CD4-positive, alpha-beta T cell treated with Interleukin-12 subunit alpha and Interleukin-12 subunit beta, for 1 hour (primary cell): ENCODE results near the gene ANAPC1.
"Not testable (repeated sequence)": the region's sequence is repeated elsewhere in the genome, so short reads cannot be mapped to it uniquely, and the experiment has no call there.

Source experiments
- DNase-seq: peaks from one replicate; pipeline ENCODE4 v3.0.0-alpha.2; 2020

Gene ANAPC1

DNA sequence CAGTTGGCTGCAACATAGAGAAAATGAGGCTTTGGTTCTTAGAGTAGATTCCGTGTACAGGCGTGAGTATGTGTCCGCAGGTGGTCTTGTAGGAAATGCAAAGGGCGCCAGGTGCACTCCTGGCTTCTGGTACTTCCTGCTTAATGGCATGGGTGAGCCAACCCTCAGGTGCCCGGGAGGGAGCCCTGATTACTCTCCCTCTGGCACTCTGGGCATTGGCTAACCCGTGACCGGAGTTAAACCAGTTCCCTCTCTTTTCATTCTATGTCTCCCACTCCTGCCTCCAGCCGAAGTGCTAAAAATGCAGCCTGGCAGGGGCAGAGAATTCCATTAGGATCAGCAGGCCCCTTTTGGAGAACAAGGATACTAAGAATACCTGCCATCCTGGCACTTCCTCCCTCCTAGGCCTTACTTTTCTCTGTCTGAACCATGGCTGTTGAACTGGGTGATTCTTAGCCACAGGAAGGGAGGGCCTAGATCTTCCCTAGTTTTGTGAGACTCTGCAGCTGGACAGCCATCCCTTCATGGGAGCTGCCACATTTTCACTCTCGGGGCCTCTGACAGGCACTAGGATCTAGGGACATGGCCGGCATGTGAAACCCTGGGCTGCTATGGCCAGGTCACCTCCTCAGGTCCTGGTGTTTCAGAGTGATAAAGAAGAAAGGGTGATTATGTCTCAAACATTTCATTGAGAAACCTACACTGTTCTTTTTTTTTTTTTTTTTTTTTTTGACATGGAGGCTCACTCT, 20.9 kb upstream of the ANAPC1 start:
- DNase-seq = no peak

DNA sequence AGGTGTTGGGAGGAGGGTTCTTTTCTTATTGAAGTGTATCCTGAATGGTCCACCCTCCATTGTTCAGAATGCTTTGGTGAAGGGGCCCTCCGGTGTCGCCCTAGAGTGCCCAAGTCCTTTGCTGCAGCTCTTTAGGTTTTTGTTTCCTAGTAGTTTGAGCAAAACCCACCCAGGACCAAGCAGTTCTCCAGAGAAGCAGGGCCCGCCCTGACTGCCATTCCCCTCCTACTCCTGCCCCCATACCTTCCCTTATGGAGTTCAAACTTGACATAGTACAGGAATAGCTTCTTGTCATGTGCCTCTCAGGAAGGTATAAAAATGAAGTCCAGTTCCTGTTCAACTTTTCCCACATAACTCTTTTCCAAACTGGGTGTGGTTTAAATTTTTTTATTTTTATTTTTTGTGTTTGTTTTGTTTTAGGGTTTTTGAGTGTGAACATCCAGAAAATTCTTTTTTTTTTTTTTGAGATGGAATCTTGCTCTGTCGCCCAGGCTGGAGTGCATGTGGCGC, 20.0 kb upstream of the ANAPC1 start:
- DNase-seq = no peak

DNA sequence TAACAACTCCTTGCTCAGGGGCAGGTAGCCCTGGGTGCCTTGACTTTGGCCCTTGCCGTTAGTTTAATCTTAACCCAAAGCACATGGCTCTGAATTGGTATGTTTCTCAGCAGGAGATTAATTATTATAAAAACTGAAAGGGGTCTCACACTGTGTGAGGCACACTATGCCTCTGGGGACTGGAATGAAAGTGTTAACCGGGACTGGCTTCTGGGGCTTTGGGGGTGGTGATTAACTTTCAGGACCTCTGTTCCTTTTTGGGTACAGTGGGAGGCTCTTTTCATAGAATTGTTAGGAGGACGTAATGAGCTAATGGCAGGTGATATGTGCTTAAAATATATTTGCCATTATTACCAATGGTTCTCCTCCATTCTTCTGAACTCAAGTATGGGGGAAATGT, 19.5 kb upstream of the ANAPC1 start:
- DNase-seq = no peak

DNA sequence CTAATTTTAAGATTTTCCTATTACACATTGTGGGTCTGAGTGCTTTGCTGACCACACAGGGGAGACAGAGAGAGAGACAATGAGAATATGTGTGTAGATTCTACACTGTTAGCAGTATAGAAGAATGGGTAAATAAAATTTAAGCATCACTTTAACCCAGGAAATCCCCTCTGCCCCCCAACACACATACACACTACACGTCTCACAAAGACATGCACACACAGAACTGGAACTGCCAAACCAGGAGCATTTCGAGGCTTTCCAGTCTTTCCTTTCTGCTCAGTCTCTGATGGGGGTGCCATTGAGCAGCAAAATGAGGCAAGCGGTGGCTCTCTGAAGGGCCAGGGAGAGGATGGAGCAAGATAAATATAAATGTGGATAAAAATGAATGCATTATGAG, 16.9 kb upstream of the ANAPC1 start:
- no peak for DNase-seq

DNA sequence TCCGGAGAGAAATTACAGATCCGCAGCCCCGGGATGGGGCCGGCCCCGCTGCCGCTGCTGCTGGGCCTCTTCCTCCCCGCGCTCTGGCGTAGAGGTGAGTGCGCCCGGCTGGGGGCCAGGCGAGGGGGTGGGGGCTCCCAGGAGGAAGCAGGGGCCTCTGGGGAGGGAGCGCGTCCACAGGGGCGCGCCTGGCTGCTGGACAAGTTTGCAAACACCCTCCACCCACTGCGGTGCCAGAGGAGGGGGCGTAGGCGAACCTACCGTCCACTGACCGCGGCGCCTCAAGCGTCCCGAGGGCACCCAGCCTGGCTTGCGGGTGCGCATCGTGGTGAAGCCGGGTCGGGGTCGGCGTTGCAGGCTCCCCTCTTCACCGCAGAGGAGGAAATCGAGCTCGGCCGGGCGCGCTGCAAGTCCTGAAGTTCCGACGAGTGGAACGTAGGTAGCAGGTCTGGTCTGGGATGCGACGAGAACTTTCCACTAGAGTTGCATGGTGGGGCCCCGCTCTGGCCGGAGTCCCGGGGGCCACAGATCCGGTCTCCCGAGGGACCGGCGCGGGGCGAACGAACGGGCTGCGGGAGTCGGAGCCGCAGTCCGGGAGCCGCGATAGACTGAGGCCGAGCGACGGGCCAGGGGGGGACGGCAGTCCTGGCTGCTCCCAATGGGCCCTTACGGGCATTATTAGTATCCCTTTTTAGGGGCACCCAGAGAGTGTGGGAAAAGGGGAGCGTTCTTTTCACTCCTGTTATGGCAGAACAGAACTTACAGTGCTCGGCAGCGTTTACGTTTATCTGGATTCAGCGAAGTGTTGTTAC, 14.9 kb upstream of the ANAPC1 start:
- DNase-seq = peak; percentile 11

GRCh38 chr2:111897924-111898702, 14.1 kb upstream of the ANAPC1 start, which contains the start of gene MERTK:
MERTK (plus strand) TSS chr2:111898607; CDS start chr2:111898736, 129 bp downstream.
- peak; percentile 37 for DNase-seq

GRCh38 chr2:111897630-111897923, 13.6 kb upstream of the ANAPC1 start:
- DNase-seq = no peak

GRCh38 chr2:111896576-111896975, 12.6 kb upstream of the ANAPC1 start:
- no peak for DNase-seq

DNA sequence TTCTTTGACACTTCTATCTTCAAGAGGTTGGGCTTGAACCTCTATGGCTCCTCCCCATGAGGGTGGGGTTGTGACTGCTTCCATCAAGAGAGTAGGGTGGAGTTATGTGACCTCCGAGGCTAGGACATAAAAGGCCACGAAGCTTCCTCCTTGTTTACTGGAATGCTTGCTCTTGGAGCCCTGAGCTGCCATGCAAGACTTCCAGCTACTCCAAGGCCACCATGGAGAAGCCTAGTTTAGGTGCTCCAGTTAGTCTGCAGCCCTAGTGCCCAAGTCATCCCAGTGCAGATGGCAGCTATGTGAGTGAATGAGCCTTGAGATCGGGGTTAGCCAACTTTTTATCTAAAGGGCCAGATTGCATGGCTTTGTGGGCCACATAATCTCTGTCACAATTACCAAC, 12.0 kb upstream of the ANAPC1 start:
- DNase-seq = no peak

GRCh38 chr2:111884592-111884964, 585 bp upstream of the ANAPC1 start:
- no peak for DNase-seq

GRCh38 chr2:111872806-111873205, 11.2 kb downstream of the ANAPC1 start:
- DNase-seq = not testable (repeated sequence)

GRCh38 chr2:111865124-111865523, 18.9 kb downstream of the ANAPC1 start:
- DNase-seq = not testable (repeated sequence)

GRCh38 chr2:111860005-111860404, 24.0 kb downstream of the ANAPC1 start:
- not testable (repeated sequence) for DNase-seq

DNA sequence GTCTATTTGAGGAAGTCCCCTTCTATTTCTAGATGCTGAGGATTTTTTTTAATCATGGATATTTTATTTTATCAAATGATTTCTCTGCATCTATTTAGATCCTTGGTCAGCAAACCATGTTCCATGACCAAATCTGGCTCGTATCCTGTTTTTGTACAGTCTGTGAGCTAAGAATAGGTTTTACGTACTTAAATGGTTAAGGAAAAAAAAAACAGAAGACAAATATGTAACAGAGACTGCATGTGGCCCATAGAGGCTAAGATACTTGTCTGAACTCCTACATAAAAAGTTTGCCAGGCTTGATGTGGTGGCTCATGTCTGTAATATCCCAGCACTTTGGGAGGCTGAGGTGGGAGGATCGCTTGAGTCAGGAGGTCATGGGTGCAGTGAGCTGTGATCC, 31.4 kb downstream of the ANAPC1 start:
- not testable (repeated sequence) for DNase-seq

DNA sequence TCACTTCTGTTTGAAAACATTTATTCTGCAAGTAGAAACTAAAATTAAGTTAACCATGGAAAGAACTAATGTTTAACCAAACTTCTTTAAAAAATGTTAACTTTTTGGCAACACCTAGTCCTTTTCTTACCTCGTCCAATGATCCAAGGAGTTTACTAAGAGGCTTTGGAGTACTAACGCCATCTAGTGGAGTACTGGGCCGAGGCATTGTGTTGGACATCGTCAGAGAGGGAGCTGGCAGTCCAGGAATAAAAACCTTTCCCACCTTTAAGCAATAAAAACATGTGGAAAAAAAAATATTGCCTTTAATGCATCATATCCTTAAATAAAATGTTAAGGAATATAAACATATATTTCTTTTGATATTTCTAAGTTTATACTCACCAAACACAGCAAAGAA, 33.3 kb downstream of the ANAPC1 start:
- DNase-seq = peak; percentile 14

DNA sequence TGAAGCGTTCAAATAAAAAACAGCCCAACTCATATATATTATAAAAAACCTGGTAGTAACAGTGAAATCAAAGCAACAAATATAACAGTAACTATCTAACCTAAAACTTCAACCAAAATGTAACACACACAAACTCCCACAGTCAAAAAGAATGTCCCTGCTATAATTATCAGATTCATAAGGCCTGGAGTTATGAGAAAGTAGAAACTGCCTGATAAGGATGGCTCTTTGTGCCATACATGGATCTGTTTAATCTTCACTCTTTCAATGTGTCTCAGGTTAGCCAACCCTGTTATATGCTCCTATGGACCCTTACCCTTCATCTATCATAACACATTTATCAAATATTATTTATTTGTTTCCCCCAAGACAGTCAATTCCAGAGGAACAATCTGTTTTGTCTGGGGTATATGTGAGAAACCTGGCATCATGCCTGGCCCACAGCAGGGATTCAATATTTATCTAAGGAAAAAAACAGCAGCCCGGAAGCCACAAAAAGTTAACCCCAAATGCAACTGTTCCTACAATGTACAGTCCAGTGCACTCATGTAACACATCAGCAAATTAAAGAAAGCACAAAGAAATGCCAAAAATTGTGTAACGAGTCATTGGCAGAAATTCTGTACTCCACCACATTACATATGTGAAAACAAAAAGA, 44.2 kb downstream of the ANAPC1 start:
- not testable (repeated sequence) for DNase-seq

DNA sequence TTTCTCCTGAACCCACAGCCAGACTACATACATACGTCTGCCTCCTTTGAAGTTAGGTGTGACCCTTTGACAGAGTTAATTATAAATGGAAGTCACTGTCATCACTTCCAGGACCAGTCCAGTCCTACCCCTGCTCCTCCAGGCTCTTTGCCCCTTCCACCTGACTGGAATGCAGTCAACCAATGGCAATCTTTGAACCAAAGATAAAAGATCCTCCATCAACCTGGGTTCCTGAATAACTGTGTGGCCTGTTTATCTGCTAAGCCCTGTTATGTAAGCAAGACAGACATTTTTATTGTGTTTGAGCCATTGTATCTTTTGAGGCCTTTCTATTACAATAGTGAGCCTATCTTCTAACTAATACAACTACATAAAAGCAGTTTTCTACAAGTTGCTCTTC, 45.0 kb downstream of the ANAPC1 start:
- not testable (repeated sequence) for DNase-seq

DNA sequence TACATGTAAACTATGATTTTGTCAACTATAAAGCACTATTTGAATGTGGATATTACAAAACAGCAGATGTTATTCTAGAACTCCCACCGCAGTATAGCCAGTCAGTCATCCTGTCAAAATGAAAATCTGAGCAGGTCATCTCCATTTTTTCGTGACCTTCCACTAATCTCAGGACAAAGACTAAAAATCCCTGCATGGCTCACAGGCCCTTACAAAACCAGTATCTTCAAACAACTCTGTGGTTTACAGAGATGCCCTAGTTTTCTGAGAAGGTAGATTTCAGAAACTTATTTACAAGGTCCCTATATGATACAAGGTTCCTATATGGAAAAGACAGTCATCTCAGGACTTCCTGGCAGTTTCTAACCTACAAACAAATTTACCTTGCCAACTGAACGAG, 49.8 kb downstream of the ANAPC1 start:
- DNase-seq = not testable (repeated sequence)

DNA sequence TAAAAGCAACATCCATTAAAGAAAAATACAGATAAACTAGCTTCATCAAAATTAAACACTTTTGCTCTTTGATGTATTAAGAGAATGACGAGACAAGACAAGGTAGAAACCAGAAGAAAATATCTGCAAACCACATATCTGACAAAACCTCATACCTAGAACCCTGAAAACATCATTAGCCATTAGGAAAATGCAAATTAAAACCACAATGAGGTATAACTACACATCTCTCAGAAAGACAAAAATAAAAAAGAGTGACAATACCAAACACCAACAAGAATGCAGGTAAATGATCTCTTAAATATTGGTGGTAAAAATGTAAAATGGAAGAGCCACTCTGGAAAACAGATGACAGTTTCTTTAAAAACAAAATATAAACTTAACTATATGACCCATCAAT, 53.5 kb downstream of the ANAPC1 start:
- DNase-seq = not testable (repeated sequence)

DNA sequence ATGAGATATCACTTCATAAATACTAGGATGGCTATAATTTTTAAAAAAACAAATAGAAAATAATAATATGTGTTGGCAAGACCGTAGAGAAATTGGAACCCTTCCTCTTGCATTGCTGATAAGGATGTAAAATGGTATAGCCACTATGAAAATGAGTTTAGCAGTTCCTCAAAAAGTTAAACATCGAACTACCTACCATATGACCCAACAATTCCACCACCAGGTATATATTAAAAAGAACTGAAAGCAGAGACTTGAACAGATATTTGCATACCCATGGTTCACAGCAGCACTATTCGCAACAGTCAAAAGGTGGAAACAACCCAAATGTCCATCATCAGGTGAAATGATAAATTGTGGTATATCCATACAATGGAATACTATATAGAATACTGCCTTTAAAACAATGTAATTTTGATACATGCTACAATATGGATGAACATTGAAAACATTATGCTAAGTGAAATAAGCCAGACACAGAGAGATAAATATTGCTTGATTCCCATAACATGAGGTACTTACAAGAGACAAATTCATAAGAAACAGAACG, 55.7 kb downstream of the ANAPC1 start:
- DNase-seq = not testable (repeated sequence)

GRCh38 chr2:111812970-111813622, 70.9 kb downstream of the ANAPC1 start:
- not testable (repeated sequence) for DNase-seq

- not testable (repeated sequence) for DNase-seq
Observed at GRCh38 chr2:111790633-111791032, 93.4 kb downstream of the ANAPC1 start.
